ENCODE data around the gene TBC1D2. TPM values are rescaled to one million over a fixed set of nuclear protein-coding genes. Genes with fewer than 3 reads are reported as not detected.

TBC1D2 gene
- total and polyA plus RNA-seq, 2 of the 13 experiments (the other 11 are each of a cell fraction or from before 2014, with no cell fraction given) = 2.0 to 2.8 TPM

DNA sequence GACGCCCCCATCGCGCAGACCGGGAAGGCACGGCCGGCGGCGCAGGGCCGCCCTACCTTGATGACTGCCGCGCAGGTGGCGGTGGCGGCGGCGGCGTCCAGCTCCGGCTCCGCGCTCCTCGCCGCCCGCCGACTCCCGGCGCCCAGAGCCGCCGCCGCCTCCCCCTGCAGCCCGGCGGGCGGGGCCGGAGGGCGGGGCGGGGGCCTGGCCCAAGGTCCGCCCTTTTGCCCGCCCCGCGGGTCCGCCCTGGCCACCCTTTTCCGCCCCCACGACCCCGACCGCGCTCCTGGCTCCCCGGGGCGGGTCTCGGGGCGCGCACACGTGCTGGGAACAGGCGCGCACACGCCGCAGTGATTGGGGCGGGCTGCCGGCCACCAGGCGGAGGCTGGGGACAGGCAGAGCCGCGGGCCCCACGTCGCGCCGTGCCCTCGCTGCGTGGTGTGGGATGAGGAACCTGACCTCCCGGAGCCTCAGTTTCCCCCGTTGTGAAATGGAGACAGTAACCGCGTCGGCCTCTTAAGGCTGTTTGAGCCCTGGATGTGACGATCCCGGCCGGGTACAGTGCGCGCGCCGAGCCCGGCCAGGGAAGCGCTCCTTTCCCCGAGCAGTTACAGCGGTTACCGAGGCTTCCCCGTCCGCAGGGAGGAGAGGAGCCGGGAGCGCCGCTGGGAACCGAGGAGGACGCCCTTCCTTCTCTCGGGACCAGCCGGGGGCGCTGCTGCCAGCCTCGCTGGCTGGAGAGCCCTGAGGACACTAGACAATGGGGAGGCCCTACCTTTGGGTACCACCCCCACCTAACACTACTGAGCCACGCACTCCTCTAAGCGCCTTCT is 62.7 kb downstream of the TBC1D2 start, which contains the start of gene CORO2A (continued):
- TF ChIP-seq, protein P1, sequence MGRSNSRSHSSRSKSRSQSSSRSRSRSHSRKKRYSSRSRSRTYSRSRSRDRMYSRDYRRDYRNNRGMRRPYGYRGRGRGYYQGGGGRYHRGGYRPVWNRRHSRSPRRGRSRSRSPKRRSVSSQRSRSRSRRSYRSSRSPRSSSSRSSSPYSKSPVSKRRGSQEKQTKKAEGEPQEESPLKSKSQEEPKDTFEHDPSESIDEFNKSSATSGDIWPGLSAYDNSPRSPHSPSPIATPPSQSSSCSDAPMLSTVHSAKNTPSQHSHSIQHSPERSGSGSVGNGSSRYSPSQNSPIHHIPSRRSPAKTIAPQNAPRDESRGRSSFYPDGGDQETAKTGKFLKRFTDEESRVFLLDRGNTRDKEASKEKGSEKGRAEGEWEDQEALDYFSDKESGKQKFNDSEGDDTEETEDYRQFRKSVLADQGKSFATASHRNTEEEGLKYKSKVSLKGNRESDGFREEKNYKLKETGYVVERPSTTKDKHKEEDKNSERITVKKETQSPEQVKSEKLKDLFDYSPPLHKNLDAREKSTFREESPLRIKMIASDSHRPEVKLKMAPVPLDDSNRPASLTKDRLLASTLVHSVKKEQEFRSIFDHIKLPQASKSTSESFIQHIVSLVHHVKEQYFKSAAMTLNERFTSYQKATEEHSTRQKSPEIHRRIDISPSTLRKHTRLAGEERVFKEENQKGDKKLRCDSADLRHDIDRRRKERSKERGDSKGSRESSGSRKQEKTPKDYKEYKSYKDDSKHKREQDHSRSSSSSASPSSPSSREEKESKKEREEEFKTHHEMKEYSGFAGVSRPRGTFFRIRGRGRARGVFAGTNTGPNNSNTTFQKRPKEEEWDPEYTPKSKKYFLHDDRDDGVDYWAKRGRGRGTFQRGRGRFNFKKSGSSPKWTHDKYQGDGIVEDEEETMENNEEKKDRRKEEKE (IDR thresholded peaks at IDR 0.05) = no peak
- TF ChIP-seq ZNF563 (CRISPR knock-in tag; IDR thresholded peaks at IDR 0.05) (peak; percentile 52; the same call in 1 of the 2 replicates), TCF12 (IDR thresholded peaks at IDR 0.05) (no peak), TCF12 (CRISPR knock-in tag; IDR thresholded peaks at IDR 0.05) (peak; percentile 59; the same call in 1 of the 2 replicates), ZNF550 (CRISPR knock-in tag; IDR thresholded peaks at IDR 0.05; ENCODE audit: borderline replicate concordance) (peak; percentile 52; the same call in 1 of the 2 replicates), SPEN (CRISPR knock-in tag; IDR thresholded peaks at IDR 0.05; ENCODE audit: low read depth) (peak; percentile 30; the same call in 1 of the 2 replicates), RELA (CRISPR knock-in tag; IDR thresholded peaks at IDR 0.05) (no peak), RBFOX2 (IDR thresholded peaks at IDR 0.05; ENCODE audit: low read depth, low read length) (peak; percentile 79), ZNF382 (CRISPR knock-in tag; IDR thresholded peaks at IDR 0.05; ENCODE audit: borderline replicate concordance) (no peak), HNRNPL (IDR thresholded peaks at IDR 0.05; ENCODE audit: low read depth, low read length) (no peak), HOXA3 (CRISPR knock-in tag; IDR thresholded peaks at IDR 0.05) (peak; percentile 53; the same call in 1 of the 2 replicates), TARDBP (CRISPR knock-in tag; IDR thresholded peaks at IDR 0.05) (peak; percentile 68; the same call in 1 of the 2 replicates), ZNF33A (CRISPR knock-in tag; IDR thresholded peaks at IDR 0.05; ENCODE audit: borderline replicate concordance) (no peak), ZNF775 (CRISPR knock-in tag; IDR thresholded peaks at IDR 0.05; ENCODE audit: borderline replicate concordance) (no peak), ASH2L (IDR thresholded peaks at IDR 0.05; ENCODE audit: insufficient read length, low read depth, low read length) (peak; percentile 82), ZNF703 (CRISPR knock-in tag; IDR thresholded peaks at IDR 0.05; ENCODE audit: borderline replicate concordance) (peak; percentile 49; the same call in 1 of the 2 replicates), KDM5A (IDR thresholded peaks at IDR 0.05; ENCODE audit: borderline replicate concordance, low read length) (peak; percentile 25; the same call in 1 of the 2 replicates)
- TF ChIP-seq, protein P2, sequence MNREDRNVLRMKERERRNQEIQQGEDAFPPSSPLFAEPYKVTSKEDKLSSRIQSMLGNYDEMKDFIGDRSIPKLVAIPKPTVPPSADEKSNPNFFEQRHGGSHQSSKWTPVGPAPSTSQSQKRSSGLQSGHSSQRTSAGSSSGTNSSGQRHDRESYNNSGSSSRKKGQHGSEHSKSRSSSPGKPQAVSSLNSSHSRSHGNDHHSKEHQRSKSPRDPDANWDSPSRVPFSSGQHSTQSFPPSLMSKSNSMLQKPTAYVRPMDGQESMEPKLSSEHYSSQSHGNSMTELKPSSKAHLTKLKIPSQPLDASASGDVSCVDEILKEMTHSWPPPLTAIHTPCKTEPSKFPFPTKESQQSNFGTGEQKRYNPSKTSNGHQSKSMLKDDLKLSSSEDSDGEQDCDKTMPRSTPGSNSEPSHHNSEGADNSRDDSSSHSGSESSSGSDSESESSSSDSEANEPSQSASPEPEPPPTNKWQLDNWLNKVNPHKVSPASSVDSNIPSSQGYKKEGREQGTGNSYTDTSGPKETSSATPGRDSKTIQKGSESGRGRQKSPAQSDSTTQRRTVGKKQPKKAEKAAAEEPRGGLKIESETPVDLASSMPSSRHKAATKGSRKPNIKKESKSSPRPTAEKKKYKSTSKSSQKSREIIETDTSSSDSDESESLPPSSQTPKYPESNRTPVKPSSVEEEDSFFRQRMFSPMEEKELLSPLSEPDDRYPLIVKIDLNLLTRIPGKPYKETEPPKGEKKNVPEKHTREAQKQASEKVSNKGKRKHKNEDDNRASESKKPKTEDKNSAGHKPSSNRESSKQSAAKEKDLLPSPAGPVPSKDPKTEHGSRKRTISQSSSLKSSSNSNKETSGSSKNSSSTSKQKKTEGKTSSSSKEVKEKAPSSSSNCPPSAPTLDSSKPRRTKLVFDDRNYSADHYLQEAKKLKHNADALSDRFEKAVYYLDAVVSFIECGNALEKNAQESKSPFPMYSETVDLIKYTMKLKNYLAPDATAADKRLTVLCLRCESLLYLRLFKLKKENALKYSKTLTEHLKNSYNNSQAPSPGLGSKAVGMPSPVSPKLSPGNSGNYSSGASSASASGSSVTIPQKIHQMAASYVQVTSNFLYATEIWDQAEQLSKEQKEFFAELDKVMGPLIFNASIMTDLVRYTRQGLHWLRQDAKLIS (CRISPR knock-in tag; IDR thresholded peaks at IDR 0.05) = no peak
- TF ChIP-seq, protein P3, sequence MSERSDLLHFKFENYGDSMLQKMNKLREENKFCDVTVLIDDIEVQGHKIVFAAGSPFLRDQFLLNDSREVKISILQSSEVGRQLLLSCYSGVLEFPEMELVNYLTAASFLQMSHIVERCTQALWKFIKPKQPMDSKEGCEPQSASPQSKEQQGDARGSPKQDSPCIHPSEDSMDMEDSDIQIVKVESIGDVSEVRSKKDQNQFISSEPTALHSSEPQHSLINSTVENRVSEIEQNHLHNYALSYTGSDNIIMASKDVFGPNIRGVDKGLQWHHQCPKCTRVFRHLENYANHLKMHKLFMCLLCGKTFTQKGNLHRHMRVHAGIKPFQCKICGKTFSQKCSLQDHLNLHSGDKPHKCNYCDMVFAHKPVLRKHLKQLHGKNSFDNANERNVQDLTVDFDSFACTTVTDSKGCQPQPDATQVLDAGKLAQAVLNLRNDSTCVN (CRISPR knock-in tag; IDR thresholded peaks at IDR 0.05; ENCODE audit: borderline replicate concordance) = no peak
- TF ChIP-seq, protein P4, sequence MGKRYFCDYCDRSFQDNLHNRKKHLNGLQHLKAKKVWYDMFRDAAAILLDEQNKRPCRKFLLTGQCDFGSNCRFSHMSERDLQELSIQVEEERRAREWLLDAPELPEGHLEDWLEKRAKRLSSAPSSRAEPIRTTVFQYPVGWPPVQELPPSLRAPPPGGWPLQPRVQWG (CRISPR knock-in tag; IDR thresholded peaks at IDR 0.05; ENCODE audit: borderline replicate concordance, low read depth) = no peak

Data from HepG2 (cell line).